Vagina (tissue), 2 donors: ENCODE data around the gene TFPT.

Source experiments
- CTCF ChIP-seq, 3 experiments: fragments of 450-650 bp in 2 of 3; fragments of 200-600 bp in 1 of 3; sonication (generic) in 1 of 3; IDR thresholded peaks; one replicate each; pipeline ENCODE4 v1.5.1; 2017 to 2019; ENCODE audit warnings: antibody characterized with exemption in 3 of 3, mild to moderate bottlenecking in 2 of 3, moderate library complexity in 2 of 3
- POLR2A ChIP-seq, 2 donors: fragments of 450-650 bp; IDR thresholded peaks; one replicate each; pipeline ENCODE4 v1.6.1; 2017; ENCODE audit warnings: antibody characterized with exemption in 2 of 2, mild to moderate bottlenecking in 2 of 2, moderate library complexity in 2 of 2

- no peak for TF ChIP-seq CTCF (IDR thresholded peaks at IDR 0.05)
- no peak for TF ChIP-seq POLR2A (IDR thresholded peaks at IDR 0.05)
Measured at GRCh38 chr19:54062643-54063042, 52.8 kb downstream of the TFPT start.
